Measurements from ENCODE around the gene CREB5. TPM values are rescaled to one million over a fixed set of nuclear protein-coding genes. Genes with fewer than 3 reads are reported as not detected.

CREB5 gene, protein sequence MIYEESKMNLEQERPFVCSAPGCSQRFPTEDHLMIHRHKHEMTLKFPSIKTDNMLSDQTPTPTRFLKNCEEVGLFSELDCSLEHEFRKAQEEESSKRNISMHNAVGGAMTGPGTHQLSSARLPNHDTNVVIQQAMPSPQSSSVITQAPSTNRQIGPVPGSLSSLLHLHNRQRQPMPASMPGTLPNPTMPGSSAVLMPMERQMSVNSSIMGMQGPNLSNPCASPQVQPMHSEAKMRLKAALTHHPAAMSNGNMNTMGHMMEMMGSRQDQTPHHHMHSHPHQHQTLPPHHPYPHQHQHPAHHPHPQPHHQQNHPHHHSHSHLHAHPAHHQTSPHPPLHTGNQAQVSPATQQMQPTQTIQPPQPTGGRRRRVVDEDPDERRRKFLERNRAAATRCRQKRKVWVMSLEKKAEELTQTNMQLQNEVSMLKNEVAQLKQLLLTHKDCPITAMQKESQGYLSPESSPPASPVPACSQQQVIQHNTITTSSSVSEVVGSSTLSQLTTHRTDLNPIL
- 17.8 TPM for total RNA-seq

DNA sequence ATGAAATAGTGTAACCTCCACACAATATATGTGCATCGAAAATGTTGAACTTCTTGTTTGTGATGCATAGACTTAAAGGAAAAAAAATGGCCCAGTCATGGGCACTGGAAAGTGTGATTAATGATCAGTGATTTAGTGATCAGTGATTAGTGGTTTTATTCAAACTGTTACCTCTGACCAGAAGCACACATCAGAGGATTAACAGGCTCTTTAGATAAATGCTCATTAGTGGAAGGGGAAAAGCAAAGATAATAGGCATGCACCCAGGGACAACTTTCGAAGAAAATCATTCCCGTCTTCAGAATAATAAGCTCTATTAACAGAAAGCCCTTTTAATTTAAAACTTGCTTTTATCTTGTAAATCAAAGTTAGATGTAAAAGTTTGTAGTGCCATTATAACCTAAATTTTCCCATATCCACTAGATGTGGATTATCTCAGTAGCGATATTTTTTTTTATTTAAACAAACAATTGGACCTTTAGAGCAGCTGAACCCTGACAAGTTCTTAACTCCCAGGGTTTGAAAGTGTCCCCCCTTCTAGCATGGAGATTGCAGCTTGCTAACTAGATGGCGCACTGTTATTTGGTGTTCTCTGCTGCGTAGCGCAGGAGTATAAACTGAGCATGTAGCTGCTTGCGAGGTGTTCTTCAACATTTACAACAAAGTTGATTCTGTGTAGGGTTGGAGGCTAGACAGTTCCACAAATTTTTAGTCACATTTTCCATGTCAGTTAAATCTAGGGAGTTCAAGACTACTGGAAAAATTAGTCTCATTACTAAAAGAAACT is at the start of gene CREB5:
CREB5 (plus strand) TSS at position 643 of the 787 bp plus-strand sequence. CDS start 397 bp downstream, outside the sequence.
- no peaks in the 10 kb centered on the region for H3K9me3 ChIP-seq (ENCODE audit: low read depth, low read length)
- no peak within 1 kb of the TSS for H3K4me3 ChIP-seq (ENCODE audit: low read length)
- peaks cover 21% of the 10 kb centered on the region for H3K4me1 ChIP-seq (ENCODE audit: insufficient read depth, low read length)
- peaks cover 83% of the 10 kb centered on the region for H3K27me3 ChIP-seq (ENCODE audit: insufficient read depth, low read length)

DNA sequence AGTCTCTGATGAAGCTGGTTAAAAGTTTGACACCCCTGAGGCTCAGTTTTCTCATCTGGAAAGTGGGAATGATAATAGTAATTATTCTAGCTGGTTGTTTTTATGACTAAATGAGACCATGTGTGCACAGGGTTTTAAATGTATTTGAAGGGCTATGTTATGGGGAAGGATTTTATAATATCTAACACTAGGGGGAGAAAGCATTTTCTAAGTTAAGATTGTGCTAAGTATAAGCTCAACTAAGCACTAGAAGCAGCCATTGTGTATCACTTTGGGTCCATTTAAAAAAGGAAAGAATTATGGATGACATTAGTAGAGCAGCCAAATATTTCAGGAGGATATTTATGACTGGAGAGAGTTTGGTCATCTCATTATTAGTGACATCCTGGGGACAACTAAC is 49.5 kb upstream of the CREB5 start:
- Histone ChIP-seq H3K4me1 (ENCODE audit: insufficient read depth, low read length) (no peaks in the 10 kb centered on the region), H3K27me3 (ENCODE audit: insufficient read depth, low read length) (no peaks in the 10 kb centered on the region), H3K4me3 (ENCODE audit: low read length) (no peak overlapping the region), H3K9me3 (ENCODE audit: low read depth, low read length) (no peaks in the 10 kb centered on the region)

GRCh38 chr7:28364082-28364481 is 48.2 kb upstream of the CREB5 start:
- H3K27me3 ChIP-seq (ENCODE audit: insufficient read depth, low read length) = no peaks in the 10 kb centered on the region
- no peaks in the 10 kb centered on the region for H3K9me3 ChIP-seq (ENCODE audit: low read depth, low read length)
- no peak overlapping the region for H3K4me3 ChIP-seq (ENCODE audit: low read length)
- no peaks in the 10 kb centered on the region for H3K4me1 ChIP-seq (ENCODE audit: insufficient read depth, low read length)

GRCh38 chr7:28369523-28369922 is 42.8 kb upstream of the CREB5 start:
- Histone ChIP-seq H3K9me3 (ENCODE audit: low read depth, low read length) (no peaks in the 10 kb centered on the region), H3K27me3 (ENCODE audit: insufficient read depth, low read length) (no peaks in the 10 kb centered on the region), H3K4me1 (ENCODE audit: insufficient read depth, low read length) (no peaks in the 10 kb centered on the region), H3K4me3 (ENCODE audit: low read length) (no peak overlapping the region)

- no peak overlapping the region for H3K4me3 ChIP-seq (ENCODE audit: low read length)
- no peaks in the 10 kb centered on the region for H3K27me3 ChIP-seq (ENCODE audit: insufficient read depth, low read length)
- H3K9me3 ChIP-seq (ENCODE audit: low read depth, low read length) = no peaks in the 10 kb centered on the region
- H3K4me1 ChIP-seq (ENCODE audit: insufficient read depth, low read length) = no peaks in the 10 kb centered on the region
These were observed 40.5 kb upstream of the CREB5 start for GRCh38 chr7:28371846-28372245.

GRCh38 chr7:28373990-28374389 is 38.3 kb upstream of the CREB5 start:
- H3K27me3 ChIP-seq (ENCODE audit: insufficient read depth, low read length) = no peaks in the 10 kb centered on the region
- no peaks in the 10 kb centered on the region for H3K4me1 ChIP-seq (ENCODE audit: insufficient read depth, low read length)
- H3K9me3 ChIP-seq (ENCODE audit: low read depth, low read length) = no peaks in the 10 kb centered on the region
- no peak overlapping the region for H3K4me3 ChIP-seq (ENCODE audit: low read length)

GRCh38 chr7:28375729-28376128 is 36.6 kb upstream of the CREB5 start:
- H3K27me3 ChIP-seq (ENCODE audit: insufficient read depth, low read length) = no peaks in the 10 kb centered on the region
- H3K4me1 ChIP-seq (ENCODE audit: insufficient read depth, low read length) = no peaks in the 10 kb centered on the region
- H3K9me3 ChIP-seq (ENCODE audit: low read depth, low read length) = no peaks in the 10 kb centered on the region
- H3K4me3 ChIP-seq (ENCODE audit: low read length) = no peak overlapping the region

- H3K4me3 ChIP-seq (ENCODE audit: low read length) = no peak overlapping the region
- no peaks in the 10 kb centered on the region for H3K4me1 ChIP-seq (ENCODE audit: insufficient read depth, low read length)
- no peaks in the 10 kb centered on the region for H3K27me3 ChIP-seq (ENCODE audit: insufficient read depth, low read length)
- H3K9me3 ChIP-seq (ENCODE audit: low read depth, low read length) = no peaks in the 10 kb centered on the region
These were observed 35.7 kb upstream of the CREB5 start for GRCh38 chr7:28376634-28377033.

GRCh38 chr7:28378574-28379149 is 33.7 kb upstream of the CREB5 start:
- H3K4me3 ChIP-seq (ENCODE audit: low read length) = no peak overlapping the region
- no peaks in the 10 kb centered on the region for H3K9me3 ChIP-seq (ENCODE audit: low read depth, low read length)
- H3K27me3 ChIP-seq (ENCODE audit: insufficient read depth, low read length) = no peaks in the 10 kb centered on the region
- H3K4me1 ChIP-seq (ENCODE audit: insufficient read depth, low read length) = no peaks in the 10 kb centered on the region

- no peaks in the 10 kb centered on the region for H3K9me3 ChIP-seq (ENCODE audit: low read depth, low read length)
- H3K4me3 ChIP-seq (ENCODE audit: low read length) = no peak overlapping the region
- no peaks in the 10 kb centered on the region for H3K27me3 ChIP-seq (ENCODE audit: insufficient read depth, low read length)
- H3K4me1 ChIP-seq (ENCODE audit: insufficient read depth, low read length) = no peaks in the 10 kb centered on the region
These were observed 30.9 kb upstream of the CREB5 start for GRCh38 chr7:28381466-28381865.

- no peaks in the 10 kb centered on the region for H3K4me1 ChIP-seq (ENCODE audit: insufficient read depth, low read length)
- no peaks in the 10 kb centered on the region for H3K9me3 ChIP-seq (ENCODE audit: low read depth, low read length)
- no peaks in the 10 kb centered on the region for H3K27me3 ChIP-seq (ENCODE audit: insufficient read depth, low read length)
- no peak overlapping the region for H3K4me3 ChIP-seq (ENCODE audit: low read length)
These were observed 30.2 kb upstream of the CREB5 start for GRCh38 chr7:28382144-28382543.

DNA sequence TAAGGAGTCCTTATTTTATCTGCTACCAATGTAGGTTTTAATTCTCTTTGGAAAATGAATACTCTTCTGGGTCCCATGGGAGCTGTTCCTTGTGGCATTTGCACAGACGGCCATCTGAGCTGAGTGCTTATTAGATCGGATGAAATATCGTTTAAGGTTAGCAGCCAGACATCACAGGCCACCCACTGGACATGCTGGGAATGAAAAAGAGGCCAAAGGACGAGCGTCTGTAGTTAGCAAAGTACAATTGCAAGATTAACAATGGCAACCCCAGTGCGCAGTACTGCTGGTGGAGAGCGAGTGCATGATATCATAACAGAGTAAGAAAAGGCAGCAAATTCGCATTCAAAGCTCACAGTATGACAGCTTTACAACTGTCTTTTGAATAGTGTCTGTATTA is 28.3 kb upstream of the CREB5 start:
- Histone ChIP-seq H3K4me1 (ENCODE audit: insufficient read depth, low read length) (no peaks in the 10 kb centered on the region), H3K27me3 (ENCODE audit: insufficient read depth, low read length) (no peaks in the 10 kb centered on the region), H3K4me3 (ENCODE audit: low read length) (no peak overlapping the region), H3K9me3 (ENCODE audit: low read depth, low read length) (no peaks in the 10 kb centered on the region)

GRCh38 chr7:28389504-28390395 is 22.6 kb upstream of the CREB5 start:
- H3K4me1 ChIP-seq (ENCODE audit: insufficient read depth, low read length) = no peaks in the 10 kb centered on the region
- H3K27me3 ChIP-seq (ENCODE audit: insufficient read depth, low read length) = peaks cover 29% of the 10 kb centered on the region
- H3K4me3 ChIP-seq (ENCODE audit: low read length) = no peak overlapping the region
- H3K9me3 ChIP-seq (ENCODE audit: low read depth, low read length) = no peaks in the 10 kb centered on the region

DNA sequence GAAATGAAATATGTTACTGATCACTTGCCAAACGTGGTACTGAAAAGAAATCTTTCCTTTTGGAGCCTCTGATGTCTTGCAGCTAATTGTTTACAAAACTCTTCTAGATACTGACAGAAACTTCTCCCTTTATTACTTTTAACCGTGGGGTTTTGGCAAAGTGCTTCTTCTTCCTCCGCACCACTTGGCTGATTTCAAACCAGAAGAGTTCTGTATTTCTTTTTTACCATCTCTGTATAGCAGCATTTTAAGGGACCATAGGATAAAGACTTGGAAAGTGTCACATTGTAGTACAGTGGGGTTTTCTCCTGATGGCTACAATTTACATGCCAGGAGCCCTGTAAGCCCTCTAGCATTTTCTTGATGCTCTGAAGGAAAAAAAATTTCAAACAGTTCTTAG is 21.9 kb upstream of the CREB5 start:
- peaks cover 29% of the 10 kb centered on the region for H3K27me3 ChIP-seq (ENCODE audit: insufficient read depth, low read length)
- no peak overlapping the region for H3K4me3 ChIP-seq (ENCODE audit: low read length)
- H3K4me1 ChIP-seq (ENCODE audit: insufficient read depth, low read length) = no peaks in the 10 kb centered on the region
- H3K9me3 ChIP-seq (ENCODE audit: low read depth, low read length) = no peaks in the 10 kb centered on the region
